Measurements from ENCODE around the gene NACC1. TPM values are rescaled to one million over a fixed set of nuclear protein-coding genes. Genes with fewer than 3 reads are reported as not detected.

The NACC1 gene
- total RNA-seq, 1 donor = 16.0 TPM

- H3K27me3 ChIP-seq (ENCODE audit: insufficient read depth, low read length) = no peaks in the 10 kb centered on the region
- H3K4me3 ChIP-seq (ENCODE audit: low read length) = peak overlapping the region; percentile 68
- peaks cover 52% of the 10 kb centered on the region for H3K4me1 ChIP-seq (ENCODE audit: insufficient read depth, low read length)
- H3K9me3 ChIP-seq (ENCODE audit: low read depth, low read length) = no peaks in the 10 kb centered on the region
These were observed 545 bp downstream of the NACC1 start for GRCh38 chr19:13118424-13119193.

GRCh38 chr19:13119627-13120026, 1.6 kb downstream of the NACC1 start:
- Histone ChIP-seq H3K4me1 (ENCODE audit: insufficient read depth, low read length) (peaks cover 52% of the 10 kb centered on the region), H3K4me3 (ENCODE audit: low read length) (no peak overlapping the region), H3K27me3 (ENCODE audit: insufficient read depth, low read length) (no peaks in the 10 kb centered on the region), H3K9me3 (ENCODE audit: low read depth, low read length) (no peaks in the 10 kb centered on the region)

- H3K4me1 ChIP-seq (ENCODE audit: insufficient read depth, low read length) = peaks cover 52% of the 10 kb centered on the region
- no peak overlapping the region for H3K4me3 ChIP-seq (ENCODE audit: low read length)
- no peaks in the 10 kb centered on the region for H3K27me3 ChIP-seq (ENCODE audit: insufficient read depth, low read length)
- H3K9me3 ChIP-seq (ENCODE audit: low read depth, low read length) = no peaks in the 10 kb centered on the region
These were observed 2.0 kb downstream of the NACC1 start for GRCh38 chr19:13120031-13120430.

- peaks cover 47% of the 10 kb centered on the region for H3K4me1 ChIP-seq (ENCODE audit: insufficient read depth, low read length)
- H3K9me3 ChIP-seq (ENCODE audit: low read depth, low read length) = no peaks in the 10 kb centered on the region
- no peaks in the 10 kb centered on the region for H3K27me3 ChIP-seq (ENCODE audit: insufficient read depth, low read length)
- no peak overlapping the region for H3K4me3 ChIP-seq (ENCODE audit: low read length)
These were observed 2.8 kb downstream of the NACC1 start for GRCh38 chr19:13120817-13121216.

GRCh38 chr19:13121551-13122274, 3.6 kb downstream of the NACC1 start:
- no peaks in the 10 kb centered on the region for H3K27me3 ChIP-seq (ENCODE audit: insufficient read depth, low read length)
- H3K9me3 ChIP-seq (ENCODE audit: low read depth, low read length) = no peaks in the 10 kb centered on the region
- H3K4me3 ChIP-seq (ENCODE audit: low read length) = no peak overlapping the region
- H3K4me1 ChIP-seq (ENCODE audit: insufficient read depth, low read length) = peaks cover 43% of the 10 kb centered on the region

GRCh38 chr19:13122275-13122878, 4.3 kb downstream of the NACC1 start:
- Histone ChIP-seq H3K9me3 (ENCODE audit: low read depth, low read length) (no peaks in the 10 kb centered on the region), H3K4me1 (ENCODE audit: insufficient read depth, low read length) (peaks cover 36% of the 10 kb centered on the region), H3K4me3 (ENCODE audit: low read length) (no peak overlapping the region), H3K27me3 (ENCODE audit: insufficient read depth, low read length) (no peaks in the 10 kb centered on the region)

- H3K4me3 ChIP-seq (ENCODE audit: low read length) = no peak overlapping the region
- no peaks in the 10 kb centered on the region for H3K27me3 ChIP-seq (ENCODE audit: insufficient read depth, low read length)
- peaks cover 31% of the 10 kb centered on the region for H3K4me1 ChIP-seq (ENCODE audit: insufficient read depth, low read length)
- H3K9me3 ChIP-seq (ENCODE audit: low read depth, low read length) = no peaks in the 10 kb centered on the region
These were observed 5.2 kb downstream of the NACC1 start for GRCh38 chr19:13122980-13123957.

- no peak overlapping the region for H3K4me3 ChIP-seq (ENCODE audit: low read length)
- H3K9me3 ChIP-seq (ENCODE audit: low read depth, low read length) = no peaks in the 10 kb centered on the region
- H3K4me1 ChIP-seq (ENCODE audit: insufficient read depth, low read length) = peaks cover 4% of the 10 kb centered on the region
- H3K27me3 ChIP-seq (ENCODE audit: insufficient read depth, low read length) = no peaks in the 10 kb centered on the region
These were observed 9.0 kb downstream of the NACC1 start for GRCh38 chr19:13127051-13127450.

- H3K4me3 ChIP-seq (ENCODE audit: low read length) = no peak overlapping the region
- H3K9me3 ChIP-seq (ENCODE audit: low read depth, low read length) = no peaks in the 10 kb centered on the region
- peaks cover 13% of the 10 kb centered on the region for H3K4me1 ChIP-seq (ENCODE audit: insufficient read depth, low read length)
- H3K27me3 ChIP-seq (ENCODE audit: insufficient read depth, low read length) = no peaks in the 10 kb centered on the region
These were observed 9.9 kb downstream of the NACC1 start for GRCh38 chr19:13127811-13128575.

- no peaks in the 10 kb centered on the region for H3K9me3 ChIP-seq (ENCODE audit: low read depth, low read length)
- no peak overlapping the region for H3K4me3 ChIP-seq (ENCODE audit: low read length)
- no peaks in the 10 kb centered on the region for H3K27me3 ChIP-seq (ENCODE audit: insufficient read depth, low read length)
- peaks cover 19% of the 10 kb centered on the region for H3K4me1 ChIP-seq (ENCODE audit: insufficient read depth, low read length)
These were observed 10.5 kb downstream of the NACC1 start for GRCh38 chr19:13128583-13128982.

GRCh38 chr19:13129384-13129783, 11.3 kb downstream of the NACC1 start:
- Histone ChIP-seq H3K27me3 (ENCODE audit: insufficient read depth, low read length) (no peaks in the 10 kb centered on the region), H3K4me3 (ENCODE audit: low read length) (no peak overlapping the region), H3K4me1 (ENCODE audit: insufficient read depth, low read length) (peaks cover 22% of the 10 kb centered on the region), H3K9me3 (ENCODE audit: low read depth, low read length) (no peaks in the 10 kb centered on the region)

- peaks cover 22% of the 10 kb centered on the region for H3K4me1 ChIP-seq (ENCODE audit: insufficient read depth, low read length)
- no peak overlapping the region for H3K4me3 ChIP-seq (ENCODE audit: low read length)
- no peaks in the 10 kb centered on the region for H3K27me3 ChIP-seq (ENCODE audit: insufficient read depth, low read length)
- no peaks in the 10 kb centered on the region for H3K9me3 ChIP-seq (ENCODE audit: low read depth, low read length)
These were observed 12.9 kb downstream of the NACC1 start for GRCh38 chr19:13130886-13131490.

- Histone ChIP-seq H3K4me1 (ENCODE audit: insufficient read depth, low read length) (peaks cover 22% of the 10 kb centered on the region), H3K9me3 (ENCODE audit: low read depth, low read length) (no peaks in the 10 kb centered on the region), H3K4me3 (ENCODE audit: low read length) (no peak overlapping the region), H3K27me3 (ENCODE audit: insufficient read depth, low read length) (no peaks in the 10 kb centered on the region)
These were observed 14.6 kb downstream of the NACC1 start for GRCh38 chr19:13132471-13133180.
